K562 (cell line): ENCODE measurements around the gene TMEM218. TPM values are rescaled to one million over a fixed set of nuclear protein-coding genes. Genes with fewer than 3 reads are reported as not detected.

Experiments
- CCAR2 ChIP-seq: fragments of 200-400 bp; formaldehyde crosslinking; IDR thresholded peaks from 2 replicates; pipeline ENCODE4 v1.6.1; 2017; ENCODE audit warnings: mild to moderate bottlenecking, low read depth, low read length
- FIP1L1 ChIP-seq: fragments of 200-400 bp; formaldehyde crosslinking; IDR thresholded peaks from 2 replicates; pipeline ENCODE4 v1.6.1; 2018; ENCODE audit warnings: mild to moderate bottlenecking, low read depth, low read length; ENCODE audit not compliant: poor library complexity, severe bottlenecking
- GABPB2 ChIP-seq: fragments of 250-450 bp; sonication (Bioruptor Pico); conservative IDR thresholded peaks from 2 replicates; pipeline ENCODE4 v1.5.1; 2021; ENCODE audit warnings: mild to moderate bottlenecking
- GTF2E2 ChIP-seq: fragments of 200-800 bp; sonication (Bioruptor generic); IDR thresholded peaks from 2 replicates; pipeline ENCODE4 v1.6.1; 2016; ENCODE audit warnings: missing genetic modification characterization, missing compliant biosample characterization
- KDM1A ChIP-seq, 2 experiments: fragments of 450-650 bp; IDR thresholded peaks; 2 replicates each; pipeline ENCODE4 v1.6.1; 2016; ENCODE audit warnings: mild to moderate bottlenecking in 2 of 2
- MAFG ChIP-seq: fragments of 450-650 bp; conservative IDR thresholded peaks from 2 replicates; pipeline ENCODE4 v1.6.1; 2016; ENCODE audit warnings: missing genetic modification characterization, missing compliant biosample characterization
- MBD2 ChIP-seq: sonication (generic); IDR thresholded peaks from 2 replicates; pipeline ENCODE4 v1.6.1; 2016; ENCODE audit warnings: low read depth, borderline replicate concordance
- MCM5 ChIP-seq: fragments of 450-650 bp; IDR thresholded peaks from 2 replicates; pipeline ENCODE4 v1.6.1; 2016; ENCODE audit warnings: low read depth
- MED1 ChIP-seq: sonication (generic); formaldehyde crosslinking; IDR thresholded peaks from 2 replicates; pipeline ENCODE4 v1.8.1; 2023; ENCODE audit warnings: missing genetic modification reagents, borderline replicate concordance
- NCOA6 ChIP-seq: fragments of 450-650 bp; IDR thresholded peaks from 2 replicates; pipeline ENCODE4 v1.6.1; 2017; ENCODE audit warnings: mild to moderate bottlenecking
- NFE2 ChIP-seq: IDR thresholded peaks from 2 replicates; pipeline ENCODE4 v1.6.1; 2014; ENCODE audit warnings: antibody characterized with exemption, low read depth
- NFYB ChIP-seq: IDR thresholded peaks from 2 replicates; pipeline ENCODE4 v1.6.1; 2011; ENCODE audit warnings: mild to moderate bottlenecking, moderate library complexity; ENCODE audit not compliant: insufficient read length; ENCODE audit errors: extremely low read depth
- NR2C2 ChIP-seq, 2 experiments: fragments of 200-800 bp in 1 of 2; sonication (Bioruptor generic) in 1 of 2; sonication (generic) in 1 of 2; formaldehyde crosslinking in 1 of 2; IDR thresholded peaks; 2 replicates each; pipeline versions ENCODE4 v1.6.1 to v1.8.0; 2016 to 2022; ENCODE audit warnings: mild to moderate bottlenecking in 1 of 2, missing compliant biosample characterization in 1 of 2, missing genetic modification characterization in 1 of 2, missing genetic modification reagents in 1 of 2
- NRF1 ChIP-seq, 2 experiments: fragments of 450-650 bp; IDR thresholded peaks in 1 of 2; conservative IDR thresholded peaks in 1 of 2; 2 replicates each; pipeline ENCODE4 v1.6.1; 2014; ENCODE audit warnings: mild to moderate bottlenecking in 2 of 2
- PHB ChIP-seq: fragments of 250-450 bp; sonication (Bioruptor Pico); IDR thresholded peaks from 2 replicates; pipeline ENCODE4 v1.5.0; 2021
- PHTF2 ChIP-seq: fragments of 250-450 bp; sonication (Bioruptor Pico); IDR thresholded peaks from 2 replicates; pipeline ENCODE4 v1.5.0; 2021; ENCODE audit warnings: mild to moderate bottlenecking
- POLR2A ChIP-seq: fragments of 450-650 bp; conservative IDR thresholded peaks from 2 replicates; pipeline ENCODE4 v1.6.1; 2016
- POLR2G ChIP-seq: fragments of 200-400 bp; formaldehyde crosslinking; IDR thresholded peaks from 2 replicates; pipeline ENCODE4 v1.6.1; 2017; ENCODE audit warnings: low read depth, mild to moderate bottlenecking, antibody characterized with exemption, low read length, moderate library complexity
- PURB ChIP-seq: sonication (generic); formaldehyde crosslinking; IDR thresholded peaks from 2 replicates; pipeline ENCODE4 v1.9.0; 2021; ENCODE audit warnings: low read depth, mild to moderate bottlenecking, missing genetic modification reagents
- SETDB1 ChIP-seq: IDR thresholded peaks from one replicate; pipeline ENCODE4 v1.6.1; 2012; ENCODE audit warnings: low read length, control low read depth, inconsistent platforms
- TAF1 ChIP-seq: IDR thresholded peaks from 2 replicates; pipeline ENCODE4 v1.6.1; 2011; ENCODE audit warnings: mild to moderate bottlenecking, low read length, moderate library complexity; ENCODE audit not compliant: insufficient read depth, control insufficient read depth, severe bottlenecking; ENCODE audit errors: extremely low read depth
- U2AF1 ChIP-seq: fragments of 200-400 bp; formaldehyde crosslinking; optimal IDR thresholded peaks from 2 replicates; pipeline ENCODE3; 2017; ENCODE audit warnings: mild to moderate bottlenecking, low read depth, low read length, moderate library complexity
- ZKSCAN8 ChIP-seq: fragments of 200-800 bp; sonication (Bioruptor generic); IDR thresholded peaks from 2 replicates; pipeline ENCODE4 v1.6.1; 2016; ENCODE audit warnings: missing genetic modification characterization, missing compliant biosample characterization
- ZNF124 ChIP-seq: sonication (generic); formaldehyde crosslinking; IDR thresholded peaks from 2 replicates; pipeline ENCODE4 v1.8.1; 2022; ENCODE audit warnings: missing genetic modification reagents
- ZNF175 ChIP-seq: fragments of 200-800 bp; sonication (Bioruptor generic); IDR thresholded peaks from 2 replicates; pipeline ENCODE4 v1.6.1; 2016; ENCODE audit warnings: low read depth, mild to moderate bottlenecking, missing genetic modification characterization, missing compliant biosample characterization
- ZNF24 ChIP-seq: fragments of 450-650 bp; IDR thresholded peaks from 2 replicates; pipeline ENCODE4 v1.6.1; 2016
- ZNF274 ChIP-seq: IDR thresholded peaks from 2 replicates; pipeline ENCODE4 v1.6.1; 2011; ENCODE audit warnings: low read depth, mild to moderate bottlenecking, low read length, moderate library complexity, borderline replicate concordance
- ZNF311 ChIP-seq: fragments of 250-450 bp; sonication (Bioruptor Pico); IDR thresholded peaks from 2 replicates; pipeline ENCODE4 v1.4.0; 2020; ENCODE audit warnings: mild to moderate bottlenecking, moderate library complexity
- polyA plus RNA-seq, 8 experiments: library from polyadenylated mRNA; depleted of rRNA in 4 of 8; stranded (reverse) in 5 of 8; unstranded in 3 of 8; fragments of >200 nt; fragmentation: Nextera tagmentation in 2 of 8; fragmentation: Illumina TruSeq in 1 of 8; extraction: Ambion mirVana in 2 of 8; extraction: Trizol in 1 of 8; gene quantifications; 2 replicates each; pipeline versions ENCODE4 v1.2.1 to v1.2.3, GENCODE V29; 2011 to 2014; ENCODE audit warnings: inconsistent platforms in 1 of 8, missing spikeins in 1 of 8
- total RNA-seq, 7 experiments: library from RNA; depleted of rRNA in 6 of 7; stranded (reverse); fragments of >200 nt in 6 of 7; fragmentation: Illumina TruSeq in 2 of 7; extraction: Trizol in 2 of 7; gene quantifications; 2 replicates each; pipeline versions ENCODE4 v1.2.1 to v1.2.3, GENCODE V29; 2011 to 2021; ENCODE audit warnings: low replicate concordance in 1 of 7
- TF ChIP-seq, protein P1 (sequence below): fragments of 250-450 bp; sonication (Bioruptor Pico); IDR thresholded peaks from 2 replicates; pipeline ENCODE4 v1.8.0; 2021; ENCODE audit warnings: moderate library complexity, mild to moderate bottlenecking, inconsistent platforms
- TF ChIP-seq, protein P2 (sequence below): sonication (generic); formaldehyde crosslinking; IDR thresholded peaks from 2 replicates; pipeline ENCODE4 v1.9.0; 2022; ENCODE audit warnings: mild to moderate bottlenecking, missing genetic modification reagents
- TF ChIP-seq, protein P3 (sequence below), 2 experiments: fragments of 450-650 bp; IDR thresholded peaks; 2 replicates each; pipeline ENCODE4 v1.6.1; 2016

TMEM218 gene
- total and polyA plus RNA-seq, 9 of the 15 experiments (the other 6 are each of a cell fraction or from before 2014, with no cell fraction given) = 13.4 to 32.2 (median 25.4) TPM

DNA sequence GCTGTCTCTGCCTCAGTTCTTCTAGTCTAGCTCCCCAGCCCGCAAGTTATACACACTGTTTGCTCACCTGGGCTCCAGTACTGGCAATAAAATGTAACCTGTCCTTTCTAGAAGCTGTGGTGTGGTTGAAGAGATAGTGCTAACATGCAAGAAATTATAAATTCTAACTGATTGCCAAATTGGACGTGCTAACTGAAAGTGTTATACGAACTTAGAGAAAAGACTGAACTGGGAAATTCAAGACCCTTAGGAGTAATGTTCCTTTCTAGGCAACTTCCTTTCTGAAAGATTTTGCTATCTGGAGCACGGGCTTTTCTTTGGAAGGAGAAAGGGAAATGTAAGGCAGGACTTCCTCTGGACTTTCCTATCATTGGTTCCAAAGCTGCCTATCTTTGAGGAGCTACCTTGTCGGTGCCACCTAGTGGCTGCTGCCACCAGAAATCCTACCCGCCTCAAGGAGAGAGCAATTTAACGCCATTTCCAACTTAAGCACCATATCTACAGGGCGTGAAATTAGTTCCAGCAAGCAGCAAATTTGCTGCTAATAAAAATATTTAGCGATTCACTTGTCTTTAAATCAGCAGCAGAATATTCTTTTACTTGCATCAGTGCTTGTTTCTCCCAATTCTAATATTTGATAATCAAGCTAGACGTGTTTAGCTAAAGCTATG, 12.7 kb upstream of the TMEM218 start (continued):
- TF ChIP-seq GABPB2 (CRISPR knock-in tag) (no peak), FIP1L1 (no peak), U2AF1 (no peak), ZNF311 (CRISPR knock-in tag) (no peak), ZKSCAN8 (CRISPR knock-in tag) (no peak), ZNF24 (no peak), PHB (CRISPR knock-in tag) (no peak), SETDB1 (no peak), GTF2E2 (tag) (no peak), PHTF2 (CRISPR knock-in tag) (no peak), PURB (no peak), MBD2 (no peak), NFYB (peak; percentile 66), NR2C2 (CRISPR knock-in tag; IDR thresholded peaks at IDR 0.05) (no peak), NR2C2 (tag; IDR thresholded peaks at IDR 0.05) (no peak), POLR2A (no peak), NRF1 (conservative IDR thresholded peaks at IDR 0.05 in 1 of 2, IDR thresholded peaks at IDR 0.05 in 1 of 2) (no peak), NCOA6 (no peak), NFE2 (no peak), MED1 (CRISPR knock-in tag) (no peak), ZNF124 (CRISPR knock-in tag) (no peak), ZNF175 (CRISPR knock-in tag) (no peak), CCAR2 (no peak), MCM5 (no peak), ZNF274 (no peak), MAFG (tag) (no peak), POLR2G (no peak), KDM1A (IDR thresholded peaks at IDR 0.05) (no peak), TAF1 (no peak)
- TF ChIP-seq, protein P1, sequence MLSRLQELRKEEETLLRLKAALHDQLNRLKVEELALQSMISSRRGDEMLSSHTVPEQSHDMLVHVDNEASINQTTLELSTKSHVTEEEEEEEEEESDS (CRISPR knock-in tag) = no peak
- TF ChIP-seq, protein P2, sequence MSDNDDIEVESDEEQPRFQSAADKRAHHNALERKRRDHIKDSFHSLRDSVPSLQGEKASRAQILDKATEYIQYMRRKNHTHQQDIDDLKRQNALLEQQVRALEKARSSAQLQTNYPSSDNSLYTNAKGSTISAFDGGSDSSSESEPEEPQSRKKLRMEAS (CRISPR knock-in tag) = no peak
- TF ChIP-seq, protein P3, sequence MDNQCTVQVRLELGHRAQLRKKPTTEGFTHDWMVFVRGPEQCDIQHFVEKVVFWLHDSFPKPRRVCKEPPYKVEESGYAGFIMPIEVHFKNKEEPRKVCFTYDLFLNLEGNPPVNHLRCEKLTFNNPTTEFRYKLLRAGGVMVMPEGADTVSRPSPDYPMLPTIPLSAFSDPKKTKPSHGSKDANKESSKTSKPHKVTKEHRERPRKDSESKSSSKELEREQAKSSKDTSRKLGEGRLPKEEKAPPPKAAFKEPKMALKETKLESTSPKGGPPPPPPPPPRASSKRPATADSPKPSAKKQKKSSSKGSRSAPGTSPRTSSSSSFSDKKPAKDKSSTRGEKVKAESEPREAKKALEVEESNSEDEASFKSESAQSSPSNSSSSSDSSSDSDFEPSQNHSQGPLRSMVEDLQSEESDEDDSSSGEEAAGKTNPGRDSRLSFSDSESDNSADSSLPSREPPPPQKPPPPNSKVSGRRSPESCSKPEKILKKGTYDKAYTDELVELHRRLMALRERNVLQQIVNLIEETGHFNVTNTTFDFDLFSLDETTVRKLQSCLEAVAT (IDR thresholded peaks at IDR 0.05) = no peak
